NCI-H2029 (cell line): ENCODE measurements around the gene PHIP.

Experiments
- DNase-seq: peaks from one replicate; lab custom pipeline; 2025; lab: John Stamatoyannopoulos, UW

The PHIP gene

GRCh38 chr6:79070206-79070825 lies 7.7 kb downstream of the PHIP start:
- no peak for DNase-seq

GRCh38 chr6:79066828-79067227 lies 11.2 kb downstream of the PHIP start:
- DNase-seq = no peak

GRCh38 chr6:79066330-79066729 lies 11.7 kb downstream of the PHIP start:
- DNase-seq = no peak

- no peak for DNase-seq
Measured at GRCh38 chr6:79065232-79065631, 12.8 kb downstream of the PHIP start.

GRCh38 chr6:79064635-79065034 lies 13.4 kb downstream of the PHIP start:
- no peak for DNase-seq

GRCh38 chr6:79062708-79063107 lies 15.3 kb downstream of the PHIP start:
- DNase-seq = no peak

GRCh38 chr6:79057746-79058145 lies 20.3 kb downstream of the PHIP start:
- no peak for DNase-seq

GRCh38 chr6:79056226-79056625 lies 21.8 kb downstream of the PHIP start:
- DNase-seq = no peak

GRCh38 chr6:79048611-79049010 lies 29.4 kb downstream of the PHIP start:
- no peak for DNase-seq

- no peak for DNase-seq
Measured at GRCh38 chr6:79047072-79047471, 31.0 kb downstream of the PHIP start.

GRCh38 chr6:79045966-79046365 lies 32.1 kb downstream of the PHIP start:
- DNase-seq = no peak

GRCh38 chr6:79042799-79043126 lies 35.3 kb downstream of the PHIP start:
- DNase-seq = no peak

GRCh38 chr6:79042088-79042798 lies 35.8 kb downstream of the PHIP start:
- no peak for DNase-seq

- no peak for DNase-seq
Measured at GRCh38 chr6:79040083-79040482, 38.0 kb downstream of the PHIP start.

- DNase-seq = no peak
Measured at GRCh38 chr6:79038061-79038460, 40.0 kb downstream of the PHIP start.

GRCh38 chr6:79034865-79035264 lies 43.2 kb downstream of the PHIP start:
- DNase-seq = no peak

GRCh38 chr6:79033279-79033678 lies 44.8 kb downstream of the PHIP start:
- no peak for DNase-seq

GRCh38 chr6:79031821-79032590 lies 46.0 kb downstream of the PHIP start:
- DNase-seq = no peak

- DNase-seq = no peak
Measured at GRCh38 chr6:79030511-79030910, 47.5 kb downstream of the PHIP start.

GRCh38 chr6:79030023-79030422 lies 48.0 kb downstream of the PHIP start:
- no peak for DNase-seq

GRCh38 chr6:79028641-79029314 lies 49.3 kb downstream of the PHIP start:
- DNase-seq = no peak

GRCh38 chr6:79011940-79012339 lies 66.1 kb downstream of the PHIP start:
- DNase-seq = no peak

GRCh38 chr6:79010422-79010821 lies 67.6 kb downstream of the PHIP start:
- no peak for DNase-seq
